ENCODE measurements around the gene NDFIP2.

Gene NDFIP2

DNA sequence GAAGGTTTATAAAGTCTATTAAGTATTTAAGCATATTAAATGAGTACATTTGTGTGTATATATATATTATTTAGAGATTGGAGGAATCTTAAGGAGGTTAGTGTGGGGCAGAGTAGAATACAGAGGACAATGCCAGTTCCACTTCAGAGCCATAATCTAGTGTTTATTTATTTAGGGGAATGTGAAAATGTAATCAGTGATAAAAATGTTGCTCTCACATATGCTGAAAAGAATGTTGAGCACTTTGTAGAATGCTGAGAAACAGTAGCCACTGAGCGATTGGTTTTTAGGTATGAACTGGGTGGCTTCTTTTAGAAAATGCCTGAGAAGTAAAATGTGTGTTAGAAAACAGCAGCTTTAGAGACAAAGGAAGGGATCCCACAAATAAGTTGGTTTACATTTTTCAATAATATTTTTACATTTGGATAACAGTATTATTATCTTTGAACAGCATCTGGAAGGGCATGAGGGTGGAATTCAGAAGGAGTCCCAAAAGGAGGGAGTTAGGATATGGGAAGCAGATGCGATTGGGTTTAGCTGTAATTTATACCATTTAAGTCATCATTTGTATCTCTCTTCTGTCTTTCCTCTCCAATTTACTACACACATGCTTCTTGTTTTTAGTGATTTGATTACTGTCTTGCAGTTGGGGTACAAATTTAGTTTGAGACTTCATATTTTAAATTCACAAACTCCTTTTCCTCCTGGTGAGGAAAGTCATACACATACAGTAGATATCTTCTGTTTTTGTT is 68.6 kb downstream of the NDFIP2 start:
- Histone ChIP-seq H2BK12ac (ENCODE audit: low read length) (no peak overlapping the region), H3K79me1 (ENCODE audit: low read depth, low read length) (no peaks in the 10 kb centered on the region), H2BK15ac (ENCODE audit: low read length) (no peak overlapping the region), H3K27me3 (ENCODE audit: control insufficient read depth in 3 of 3, insufficient read depth in 3 of 3, low read depth in 1 of 3, low read length in 3 of 3) (no peaks in the 10 kb centered on the region), H4K8ac (ENCODE audit: low read depth, low read length) (no peak overlapping the region), H3K18ac (ENCODE audit: low read length) (no peak overlapping the region), H3K4me2 (ENCODE audit: insufficient read depth, low read length, poor library complexity, severe bottlenecking) (no peak overlapping the region), H3K36me3 (replicated peaks in 1 of 2; ENCODE audit: control insufficient read depth in 2 of 2, insufficient read depth in 2 of 2, low read length in 2 of 2) (no peaks in the 10 kb centered on the region), H3K4me3 (ENCODE audit: low read length in 2 of 2) (no peak overlapping the region), H2AFZ (ENCODE audit: low read length) (no peak overlapping the region), H3K4ac (ENCODE audit: low read length) (no peak overlapping the region), H3K9ac (ENCODE audit: low read depth, low read length, poor library complexity) (no peak overlapping the region), H2AK5ac (ENCODE audit: low read depth, low read length) (no peak overlapping the region), H2BK5ac (ENCODE audit: low read length) (no peak overlapping the region), H4K91ac (ENCODE audit: low read depth, low read length, poor library complexity) (no peak overlapping the region), H3K27ac (replicated peaks; ENCODE audit: low read length) (no peak overlapping the region), H3K23ac (ENCODE audit: low read depth, low read length, poor library complexity) (no peak overlapping the region), H3K14ac (ENCODE audit: low read length) (no peak overlapping the region), H2BK120ac (ENCODE audit: low read depth, low read length) (no peak overlapping the region), H3K4me1 (ENCODE audit: control insufficient read depth in 2 of 2, insufficient read depth in 1 of 2, low read depth in 1 of 2, low read length in 2 of 2) (peaks cover 0 to 8% of the 10 kb centered on the region in 2 donors), H3K9me3 (replicated peaks in 1 of 2; ENCODE audit: control insufficient read depth in 2 of 2, insufficient read depth in 1 of 2, low read depth in 1 of 2, low read length in 2 of 2) (no peaks in the 10 kb centered on the region)
- WGBS, 2 donors (ENCODE audit: extremely low coverage in 2 of 2, insufficient read length in 2 of 2, insufficient replicate concordance in 1 of 2): no CpG with 5 or more reads among the region's 2 CpGs
- DNase-seq (ENCODE audit: low spot score): no peak

DNA sequence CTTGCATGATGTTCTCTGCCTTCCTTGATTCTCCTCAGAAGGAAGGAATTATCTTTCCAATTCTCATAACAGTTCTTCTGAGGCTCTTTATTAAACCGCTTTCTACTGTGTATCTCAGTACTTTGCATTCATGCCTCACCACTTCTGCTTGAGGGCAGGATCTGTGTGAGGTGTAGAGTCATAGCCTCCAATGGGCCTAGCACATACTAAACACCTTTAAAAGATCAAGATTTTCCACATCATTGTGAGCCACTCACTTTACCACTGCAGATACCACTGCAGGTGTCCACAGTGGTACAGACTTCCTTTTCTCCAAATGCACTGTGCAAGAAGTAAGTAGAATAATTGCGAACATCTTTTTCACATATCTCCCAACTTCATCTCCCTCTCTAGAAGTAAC is 76.7 kb downstream of the NDFIP2 start:
- Histone ChIP-seq H2BK12ac (ENCODE audit: low read length) (no peak overlapping the region), H3K4me3 (ENCODE audit: low read length in 2 of 2) (no peak overlapping the region), H3K4me2 (ENCODE audit: insufficient read depth, low read length, poor library complexity, severe bottlenecking) (no peak overlapping the region), H3K9me3 (replicated peaks in 1 of 2; ENCODE audit: control insufficient read depth in 2 of 2, insufficient read depth in 1 of 2, low read depth in 1 of 2, low read length in 2 of 2) (peaks cover 10 to 32% of the 10 kb centered on the region in 2 donors), H3K18ac (ENCODE audit: low read length) (no peak overlapping the region), H3K27ac (replicated peaks; ENCODE audit: low read length) (no peak overlapping the region), H2BK5ac (ENCODE audit: low read length) (no peak overlapping the region), H3K23ac (ENCODE audit: low read depth, low read length, poor library complexity) (no peak overlapping the region), H3K36me3 (replicated peaks in 1 of 2; ENCODE audit: control insufficient read depth in 2 of 2, insufficient read depth in 2 of 2, low read length in 2 of 2) (peaks cover 0 to 2% of the 10 kb centered on the region in 2 donors), H2BK120ac (ENCODE audit: low read depth, low read length) (no peak overlapping the region), H3K27me3 (ENCODE audit: control insufficient read depth in 3 of 3, insufficient read depth in 3 of 3, low read depth in 1 of 3, low read length in 3 of 3) (no peaks in the 10 kb centered on the region), H3K14ac (ENCODE audit: low read length) (no peak overlapping the region), H4K8ac (ENCODE audit: low read depth, low read length) (no peak overlapping the region), H2BK15ac (ENCODE audit: low read length) (no peak overlapping the region), H2AK5ac (ENCODE audit: low read depth, low read length) (no peak overlapping the region), H3K9ac (ENCODE audit: low read depth, low read length, poor library complexity) (no peak overlapping the region), H2AFZ (ENCODE audit: low read length) (no peak overlapping the region), H3K4me1 (ENCODE audit: control insufficient read depth in 2 of 2, insufficient read depth in 1 of 2, low read depth in 1 of 2, low read length in 2 of 2) (no peaks in the 10 kb centered on the region), H3K79me1 (ENCODE audit: low read depth, low read length) (no peaks in the 10 kb centered on the region), H4K91ac (ENCODE audit: low read depth, low read length, poor library complexity) (no peak overlapping the region), H3K4ac (ENCODE audit: low read length) (no peak overlapping the region)
- no CpG with 5 or more reads among the region's 2 CpGs for WGBS, 2 donors (ENCODE audit: extremely low coverage in 2 of 2, insufficient read length in 2 of 2, insufficient replicate concordance in 1 of 2)
- no peak for DNase-seq (ENCODE audit: low spot score)

DNA sequence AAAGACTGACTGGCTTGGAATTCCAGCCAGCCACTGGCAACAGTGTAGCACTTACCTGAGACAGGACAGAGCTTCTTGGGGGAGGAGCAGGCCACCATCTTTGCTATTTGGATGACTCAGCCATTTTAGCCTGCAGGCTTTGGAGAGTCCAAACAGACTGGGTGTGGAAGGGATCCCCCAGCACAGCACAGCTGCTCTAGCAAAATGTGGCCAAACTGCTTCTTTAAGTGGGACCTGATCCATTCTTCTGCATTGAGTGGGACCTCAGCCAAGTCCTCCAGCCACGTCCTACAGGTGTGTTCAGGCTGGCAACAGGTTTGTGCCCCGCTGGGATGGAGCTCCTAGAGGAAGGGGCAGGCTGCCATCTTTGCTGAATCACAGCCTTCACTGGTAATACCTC is 80.0 kb downstream of the NDFIP2 start:
- no peak overlapping the region for H3K18ac ChIP-seq (ENCODE audit: low read length)
- H3K27me3 ChIP-seq (ENCODE audit: control insufficient read depth in 3 of 3, insufficient read depth in 3 of 3, low read depth in 1 of 3, low read length in 3 of 3): no peaks in the 10 kb centered on the region
- no peak overlapping the region for H3K9ac ChIP-seq (ENCODE audit: low read depth, low read length, poor library complexity)
- no peak overlapping the region for H2BK12ac ChIP-seq (ENCODE audit: low read length)
- H2BK5ac ChIP-seq (ENCODE audit: low read length): no peak overlapping the region
- no peak overlapping the region for H4K8ac ChIP-seq (ENCODE audit: low read depth, low read length)
- H4K91ac ChIP-seq (ENCODE audit: low read depth, low read length, poor library complexity): no peak overlapping the region
- no CpG with 5 or more reads among the region's 2 CpGs for WGBS, 2 donors (ENCODE audit: extremely low coverage in 2 of 2, insufficient read length in 2 of 2, insufficient replicate concordance in 1 of 2)
- no peak overlapping the region for H2BK120ac ChIP-seq (ENCODE audit: low read depth, low read length)
- no peak overlapping the region for H3K23ac ChIP-seq (ENCODE audit: low read depth, low read length, poor library complexity)
- H3K4me3 ChIP-seq (ENCODE audit: low read length in 2 of 2): peak overlapping the region in 1 of 2 donors; percentile 49
- no peak for DNase-seq (ENCODE audit: low spot score)
- no peak overlapping the region for H3K14ac ChIP-seq (ENCODE audit: low read length)
- no peaks in the 10 kb centered on the region for H3K79me1 ChIP-seq (ENCODE audit: low read depth, low read length)
- no peak overlapping the region for H3K4me2 ChIP-seq (ENCODE audit: insufficient read depth, low read length, poor library complexity, severe bottlenecking)
- H3K4me1 ChIP-seq (ENCODE audit: control insufficient read depth in 2 of 2, insufficient read depth in 1 of 2, low read depth in 1 of 2, low read length in 2 of 2): no peaks in the 10 kb centered on the region
- peaks cover 10 to 32% of the 10 kb centered on the region in 2 donors for H3K9me3 ChIP-seq (replicated peaks in 1 of 2; ENCODE audit: control insufficient read depth in 2 of 2, insufficient read depth in 1 of 2, low read depth in 1 of 2, low read length in 2 of 2)
- no peak overlapping the region for H3K27ac ChIP-seq (replicated peaks; ENCODE audit: low read length)
- H2BK15ac ChIP-seq (ENCODE audit: low read length): no peak overlapping the region
- H2AFZ ChIP-seq (ENCODE audit: low read length): no peak overlapping the region
- H3K4ac ChIP-seq (ENCODE audit: low read length): no peak overlapping the region
- H3K36me3 ChIP-seq (replicated peaks in 1 of 2; ENCODE audit: control insufficient read depth in 2 of 2, insufficient read depth in 2 of 2, low read length in 2 of 2): peaks cover 0 to 2% of the 10 kb centered on the region in 2 donors
- H2AK5ac ChIP-seq (ENCODE audit: low read depth, low read length): no peak overlapping the region

DNA sequence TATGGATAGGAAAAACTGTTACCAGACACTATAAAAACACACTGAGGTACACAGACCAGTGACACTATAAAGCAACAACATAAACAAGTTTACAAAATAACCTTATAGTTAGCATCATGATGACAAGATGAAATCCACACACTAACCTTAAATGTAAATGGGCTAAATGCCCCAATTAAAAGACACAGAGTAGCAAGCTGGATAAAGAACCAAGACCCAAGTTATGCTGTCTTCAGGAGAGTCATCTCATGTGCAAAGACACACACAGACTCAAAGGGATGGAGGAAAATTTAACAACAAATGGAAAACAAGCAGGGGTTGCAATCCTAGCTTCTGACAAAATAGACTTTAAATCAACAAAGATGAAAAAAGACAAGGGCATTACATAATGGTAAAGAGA is 81.6 kb downstream of the NDFIP2 start:
- Histone ChIP-seq H3K4me3 (ENCODE audit: low read length in 2 of 2) (no peak overlapping the region), H2BK12ac (ENCODE audit: low read length) (no peak overlapping the region), H2BK120ac (ENCODE audit: low read depth, low read length) (no peak overlapping the region), H2BK15ac (ENCODE audit: low read length) (no peak overlapping the region), H2AK5ac (ENCODE audit: low read depth, low read length) (no peak overlapping the region), H3K27ac (replicated peaks; ENCODE audit: low read length) (no peak overlapping the region), H3K4me2 (ENCODE audit: insufficient read depth, low read length, poor library complexity, severe bottlenecking) (no peak overlapping the region), H3K36me3 (replicated peaks in 1 of 2; ENCODE audit: control insufficient read depth in 2 of 2, insufficient read depth in 2 of 2, low read length in 2 of 2) (peaks cover 0 to 2% of the 10 kb centered on the region in 2 donors), H3K9me3 (replicated peaks in 1 of 2; ENCODE audit: control insufficient read depth in 2 of 2, insufficient read depth in 1 of 2, low read depth in 1 of 2, low read length in 2 of 2) (peaks cover 10 to 32% of the 10 kb centered on the region in 2 donors), H3K4me1 (ENCODE audit: control insufficient read depth in 2 of 2, insufficient read depth in 1 of 2, low read depth in 1 of 2, low read length in 2 of 2) (no peaks in the 10 kb centered on the region), H2AFZ (ENCODE audit: low read length) (no peak overlapping the region), H3K14ac (ENCODE audit: low read length) (no peak overlapping the region), H3K9ac (ENCODE audit: low read depth, low read length, poor library complexity) (no peak overlapping the region), H3K79me1 (ENCODE audit: low read depth, low read length) (no peaks in the 10 kb centered on the region), H3K4ac (ENCODE audit: low read length) (no peak overlapping the region), H4K91ac (ENCODE audit: low read depth, low read length, poor library complexity) (no peak overlapping the region), H3K18ac (ENCODE audit: low read length) (no peak overlapping the region), H3K23ac (ENCODE audit: low read depth, low read length, poor library complexity) (no peak overlapping the region), H3K27me3 (ENCODE audit: control insufficient read depth in 3 of 3, insufficient read depth in 3 of 3, low read depth in 1 of 3, low read length in 3 of 3) (no peaks in the 10 kb centered on the region), H2BK5ac (ENCODE audit: low read length) (no peak overlapping the region), H4K8ac (ENCODE audit: low read depth, low read length) (no peak overlapping the region)
- no peak for DNase-seq (ENCODE audit: low spot score)
